BJ (cell line): ENCODE data around the gene PHF14. TPM values are rescaled to one million over a fixed set of nuclear protein-coding genes. Genes with fewer than 3 reads are reported as not detected.
A peak's percentile ranks its signal among the peaks of the same experiment; 100 is the strongest.

Source experiments
- CTCF ChIA-PET: fragments of 350-600 bp; formaldehyde crosslinking; extraction: SDS; loops from one replicate; lab custom pipeline; 2021; ENCODE audit warnings: antibody characterized with exemption, inconsistent platforms; lab: Yijun Ruan, JAX
- POLR2A ChIA-PET: fragments of 300-600 bp; sonication (Branson Sonifier 250); formaldehyde crosslinking; extraction: SDS; loops from one replicate; lab custom pipeline; 2021; ENCODE audit warnings: antibody characterized with exemption; lab: Charles Lee
- DNase-seq: peaks from one replicate; pipeline ENCODE4 v3.0.0-alpha.2; 2011; ENCODE audit warnings: low read depth
- H3K27me3 ChIP-seq: 2 replicates; pipeline ENCODE4 v1.6.0; 2011; ENCODE audit warnings: low read length; ENCODE audit not compliant: control insufficient read depth, insufficient read depth
- H3K36me3 ChIP-seq: 2 replicates; pipeline ENCODE4 v1.5.1; 2011; ENCODE audit warnings: low read length; ENCODE audit not compliant: control insufficient read depth, insufficient read depth
- H3K4me3 ChIP-seq: 2 replicates; pipeline ENCODE4 v1.5.1; 2011; ENCODE audit warnings: low read depth, mild to moderate bottlenecking, control low read depth, low read length
- CTCF ChIP-seq: IDR thresholded peaks from 2 replicates; pipeline ENCODE4 v1.5.1; 2011; ENCODE audit warnings: low read depth, mild to moderate bottlenecking, control low read depth, inconsistent platforms, low read length, moderate library complexity; ENCODE audit not compliant: insufficient read depth
- polyA plus RNA-seq: library from polyadenylated mRNA; depleted of rRNA; stranded (reverse); fragments of >200 nt; gene quantifications from 2 replicates; pipeline ENCODE4 v1.2.3, GENCODE V29; 2011

The PHF14 gene
- polyA plus RNA-seq, 1 experiment: 6.5 TPM

DNA sequence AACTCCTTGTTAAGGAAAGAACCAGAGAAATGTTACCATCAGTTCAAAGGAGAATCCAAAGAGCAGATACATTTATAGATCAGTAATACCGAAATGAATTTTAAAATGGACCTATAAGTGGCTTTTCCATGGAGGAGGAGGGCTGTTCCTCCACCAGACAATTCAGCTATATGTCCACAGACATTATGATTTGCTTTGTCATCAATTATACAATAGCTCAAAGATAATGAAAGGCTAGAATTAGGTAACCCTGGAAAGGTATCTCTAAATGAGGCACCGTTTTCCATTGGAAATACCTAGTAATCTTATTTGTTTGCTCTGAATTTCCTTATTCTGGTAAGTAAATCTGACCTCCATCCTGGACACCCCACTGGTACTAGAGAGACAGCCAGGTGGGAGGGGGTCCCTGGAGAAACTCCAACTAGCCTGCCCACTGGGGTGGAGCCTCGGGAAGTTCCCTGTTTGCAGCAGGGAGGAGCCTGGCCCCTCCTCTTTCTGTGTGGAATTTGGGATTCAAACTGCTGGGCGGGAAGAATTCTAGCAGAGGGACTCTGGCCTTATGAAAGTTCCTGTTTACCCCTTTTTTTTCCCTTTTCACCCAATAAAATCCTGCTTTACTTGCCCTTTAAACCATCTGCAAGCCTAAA lies 218.0 kb downstream of the PHF14 start:
- ChIA-PET POLR2A (no interaction called here), CTCF (interaction anchor here (0.9 kb wide), 1 partner anchor 20 kb away, joined by 3 read pairs; no protein-coding TSS in a partner anchor)
- no peaks in the 10 kb centered on the region for H3K27me3 ChIP-seq
- H3K36me3 ChIP-seq: no peaks in the 10 kb centered on the region
- no peak for DNase-seq
- no peak overlapping the region for H3K4me3 ChIP-seq
- no peak for TF ChIP-seq CTCF

- H3K36me3 ChIP-seq: no peaks in the 10 kb centered on the region
- no peak for TF ChIP-seq CTCF
- peak overlapping the region; percentile 29 for H3K4me3 ChIP-seq
- H3K27me3 ChIP-seq: no peaks in the 10 kb centered on the region
- no peak for DNase-seq
- ChIA-PET CTCF (interaction anchor here (1.8 kb wide), 1 partner anchor 19 kb away, joined by 8 read pairs; no protein-coding TSS in a partner anchor), POLR2A (no interaction called here)
Measured at GRCh38 chr7:11192506-11192905, 218.8 kb downstream of the PHF14 start.

DNA sequence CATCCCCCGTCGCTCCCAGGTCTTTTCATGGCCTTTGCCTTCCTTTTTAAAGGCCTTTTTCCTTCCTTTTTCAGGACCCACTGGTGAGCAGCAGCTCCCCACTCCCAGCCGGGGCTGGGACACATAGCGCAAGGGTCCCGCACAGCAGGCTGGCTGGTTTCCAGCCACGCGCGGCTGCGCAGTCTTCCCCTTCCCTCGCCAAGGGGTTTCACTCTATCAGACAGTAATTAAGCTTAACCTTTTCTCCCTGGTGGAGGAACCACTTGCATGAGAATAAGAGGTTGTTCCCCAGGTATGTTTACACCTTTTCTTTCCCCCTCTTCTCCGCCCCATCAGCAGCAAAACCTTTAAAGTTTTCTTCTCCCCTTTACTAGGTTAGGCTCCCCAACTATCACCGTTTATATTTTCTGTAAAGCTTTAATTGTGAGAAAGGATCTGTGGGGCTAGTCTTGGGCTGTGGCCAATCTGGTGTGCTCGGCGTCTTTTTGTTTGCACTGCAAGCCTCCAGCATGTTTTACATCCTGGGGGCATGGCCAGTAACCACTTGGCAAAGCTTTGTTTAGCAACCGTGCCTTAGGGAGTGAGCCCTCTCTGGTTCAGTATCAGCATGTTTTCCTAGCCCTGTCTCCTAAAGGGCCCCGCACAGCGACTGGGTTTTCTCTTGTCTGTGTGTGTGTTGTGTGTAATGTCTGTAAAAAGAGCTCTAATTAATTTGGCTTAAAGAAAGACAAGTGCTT lies 219.6 kb downstream of the PHF14 start:
- H3K4me3 ChIP-seq: peak overlapping the region; percentile 29
- POLR2A ChIA-PET: no interaction called here
- TF ChIP-seq CTCF: no peak
- DNase-seq: no peak
- H3K27me3 ChIP-seq: no peaks in the 10 kb centered on the region
- CTCF ChIA-PET: interaction anchor here (0.9 to 1.8 kb wide), 3 partner anchors 19 to 256 kb away, joined by 3 to 8 read pairs (median 3); no protein-coding TSS in a partner anchor
- no peaks in the 10 kb centered on the region for H3K36me3 ChIP-seq

GRCh38 chr7:11193888-11194287 lies 220.2 kb downstream of the PHF14 start:
- no peaks in the 10 kb centered on the region for H3K36me3 ChIP-seq
- no peak for TF ChIP-seq CTCF
- H3K4me3 ChIP-seq: no peak overlapping the region
- DNase-seq: no peak
- POLR2A ChIA-PET: no interaction called here
- H3K27me3 ChIP-seq: no peaks in the 10 kb centered on the region
- CTCF ChIA-PET: interaction anchor here (0.9 to 1.8 kb wide), 3 partner anchors 18 to 256 kb away, joined by 3 to 8 read pairs (median 3); no protein-coding TSS in a partner anchor

- POLR2A ChIA-PET: no interaction called here
- Histone ChIP-seq H3K4me3 (no peak overlapping the region), H3K36me3 (no peaks in the 10 kb centered on the region), H3K27me3 (no peaks in the 10 kb centered on the region)
- TF ChIP-seq CTCF: no peak
- no peak for DNase-seq
- CTCF ChIA-PET: interaction anchor here (1.8 kb wide), 1 partner anchor 17 kb away, joined by 8 read pairs; no protein-coding TSS in a partner anchor
Measured at GRCh38 chr7:11194492-11194891, 220.8 kb downstream of the PHF14 start.
